ENCODE results near the gene LRMDA.

Gene LRMDA

DNA sequence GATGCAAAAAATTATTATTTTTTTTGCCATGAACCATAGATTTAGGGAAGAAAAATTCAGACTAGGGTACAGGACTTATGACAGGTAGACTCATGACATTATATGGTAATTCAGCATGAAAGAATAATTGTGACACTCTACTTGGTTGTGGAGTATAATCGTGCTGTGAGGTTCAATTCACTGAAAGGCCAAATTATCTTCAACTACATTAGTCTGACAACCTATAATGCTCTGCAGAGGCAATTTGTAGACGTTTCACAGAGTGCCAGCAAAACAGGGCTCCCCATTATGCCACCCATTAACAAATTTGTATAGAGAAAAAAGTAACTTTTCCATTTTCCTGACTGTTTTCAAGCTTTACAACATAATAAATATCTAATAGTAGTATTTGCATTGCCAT, 292.6 kb downstream of the LRMDA start:
- Histone ChIP-seq H3K27me3 (ENCODE audit: low read depth, low read length) (no peaks in the 10 kb centered on the region), H3K4me3 (ENCODE audit: low read length) (no peak overlapping the region), H3K9ac (ENCODE audit: low read length) (no peak overlapping the region), H3K79me2 (ENCODE audit: low read length) (no peaks in the 10 kb centered on the region), H3K36me3 (replicated peaks; ENCODE audit: low read depth, low read length) (no peaks in the 10 kb centered on the region), H3K4me1 (ENCODE audit: low read length) (no peaks in the 10 kb centered on the region), H4K20me1 (ENCODE audit: insufficient read depth, low read length) (no peaks in the 10 kb centered on the region), H3K4me2 (ENCODE audit: low read length) (no peak overlapping the region), H3K9me3 (ENCODE audit: insufficient read depth, low read length) (no peaks in the 10 kb centered on the region), H3K27ac (ENCODE audit: low read length) (no peak overlapping the region), H2AFZ (ENCODE audit: low read depth, low read length) (no peak overlapping the region)
- TF ChIP-seq EZH2phosphoT487 (IDR thresholded peaks at IDR 0.05; ENCODE audit: low read depth): no peak

DNA sequence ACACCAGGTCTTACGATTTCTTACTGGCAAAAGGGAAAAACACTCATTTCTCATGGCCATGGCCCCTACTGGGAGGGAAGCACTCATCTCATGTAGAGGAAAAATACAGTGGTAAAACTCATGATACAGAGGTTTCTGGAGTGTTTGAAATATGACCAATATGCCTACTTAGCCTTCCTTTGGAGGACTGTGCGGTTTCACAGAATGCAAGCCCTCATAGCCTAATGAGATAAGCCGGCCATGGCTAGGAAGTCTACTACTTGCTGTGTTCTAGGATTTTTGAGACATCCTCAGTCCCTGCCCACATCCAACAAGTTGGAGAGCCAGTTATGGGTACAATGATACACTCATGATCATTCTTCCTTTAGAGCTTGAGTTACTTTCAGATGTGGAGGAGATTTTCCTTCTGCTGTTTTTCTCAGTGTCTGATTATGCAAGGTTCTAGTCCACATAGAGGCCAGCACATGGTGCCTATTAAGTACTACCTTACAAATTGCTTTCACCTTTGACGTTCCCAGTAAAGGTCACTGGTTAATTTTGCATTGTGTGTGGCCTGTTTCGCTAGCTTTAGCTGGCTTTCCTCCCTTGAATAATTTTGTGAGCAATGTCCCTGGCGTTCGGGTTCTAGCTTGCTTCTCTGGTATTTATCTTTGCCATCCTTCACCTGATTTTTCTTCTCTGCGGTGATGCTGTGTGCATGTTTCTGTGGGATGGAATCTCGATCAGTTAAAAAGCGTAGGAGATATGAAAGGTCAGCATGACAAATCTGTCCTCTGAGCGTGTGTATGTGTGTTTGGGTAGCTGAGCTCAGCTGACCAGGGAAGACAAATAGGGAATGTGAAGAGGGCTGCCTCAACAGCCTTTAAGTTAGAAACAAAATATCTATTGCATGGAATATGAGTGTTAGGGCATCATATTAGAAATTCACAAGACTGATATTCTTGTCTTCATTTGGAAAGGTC, 295.4 kb downstream of the LRMDA start:
- Histone ChIP-seq H3K36me3 (replicated peaks; ENCODE audit: low read depth, low read length) (no peaks in the 10 kb centered on the region), H2AFZ (ENCODE audit: low read depth, low read length) (no peak overlapping the region), H3K4me1 (ENCODE audit: low read length) (no peaks in the 10 kb centered on the region), H3K79me2 (ENCODE audit: low read length) (no peaks in the 10 kb centered on the region), H3K4me2 (ENCODE audit: low read length) (no peak overlapping the region), H3K27ac (ENCODE audit: low read length) (no peak overlapping the region), H3K9me3 (ENCODE audit: insufficient read depth, low read length) (no peaks in the 10 kb centered on the region), H3K9ac (ENCODE audit: low read length) (no peak overlapping the region), H3K4me3 (ENCODE audit: low read length) (no peak overlapping the region), H4K20me1 (ENCODE audit: insufficient read depth, low read length) (no peaks in the 10 kb centered on the region), H3K27me3 (ENCODE audit: low read depth, low read length) (no peaks in the 10 kb centered on the region)
- TF ChIP-seq EZH2phosphoT487 (IDR thresholded peaks at IDR 0.05; ENCODE audit: low read depth): no peak
- TF ChIP-seq, protein P1, sequence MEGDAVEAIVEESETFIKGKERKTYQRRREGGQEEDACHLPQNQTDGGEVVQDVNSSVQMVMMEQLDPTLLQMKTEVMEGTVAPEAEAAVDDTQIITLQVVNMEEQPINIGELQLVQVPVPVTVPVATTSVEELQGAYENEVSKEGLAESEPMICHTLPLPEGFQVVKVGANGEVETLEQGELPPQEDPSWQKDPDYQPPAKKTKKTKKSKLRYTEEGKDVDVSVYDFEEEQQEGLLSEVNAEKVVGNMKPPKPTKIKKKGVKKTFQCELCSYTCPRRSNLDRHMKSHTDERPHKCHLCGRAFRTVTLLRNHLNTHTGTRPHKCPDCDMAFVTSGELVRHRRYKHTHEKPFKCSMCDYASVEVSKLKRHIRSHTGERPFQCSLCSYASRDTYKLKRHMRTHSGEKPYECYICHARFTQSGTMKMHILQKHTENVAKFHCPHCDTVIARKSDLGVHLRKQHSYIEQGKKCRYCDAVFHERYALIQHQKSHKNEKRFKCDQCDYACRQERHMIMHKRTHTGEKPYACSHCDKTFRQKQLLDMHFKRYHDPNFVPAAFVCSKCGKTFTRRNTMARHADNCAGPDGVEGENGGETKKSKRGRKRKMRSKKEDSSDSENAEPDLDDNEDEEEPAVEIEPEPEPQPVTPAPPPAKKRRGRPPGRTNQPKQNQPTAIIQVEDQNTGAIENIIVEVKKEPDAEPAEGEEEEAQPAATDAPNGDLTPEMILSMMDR (IDR thresholded peaks at IDR 0.05; ENCODE audit: low read depth, low read length): no peak

DNA sequence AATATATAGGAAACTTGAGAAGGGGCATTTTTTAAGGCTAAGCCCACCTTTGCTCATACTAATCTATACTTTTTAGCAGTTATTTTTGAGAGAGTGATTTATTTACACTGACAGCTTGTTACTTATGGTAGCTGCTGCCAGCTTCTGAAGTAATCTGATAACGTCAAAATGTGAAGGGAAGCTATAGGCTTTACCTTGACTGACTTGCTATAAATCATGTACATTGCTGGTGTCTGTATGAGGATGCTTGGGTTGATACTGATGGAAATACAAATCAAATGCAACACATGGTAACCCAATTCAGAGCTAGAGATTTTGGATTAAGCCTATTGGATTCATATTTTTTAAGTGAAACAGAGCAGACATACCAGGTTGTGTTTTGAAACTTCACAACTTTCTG, 299.4 kb downstream of the LRMDA start:
- TF ChIP-seq, protein P1 (IDR thresholded peaks at IDR 0.05; ENCODE audit: low read depth, low read length): no peak
- no peak for TF ChIP-seq EZH2phosphoT487 (IDR thresholded peaks at IDR 0.05; ENCODE audit: low read depth)
- no peak overlapping the region for H3K4me3 ChIP-seq (ENCODE audit: low read length)
- H3K27ac ChIP-seq (ENCODE audit: low read length): no peak overlapping the region
- H3K27me3 ChIP-seq (ENCODE audit: low read depth, low read length): no peaks in the 10 kb centered on the region
- no peak overlapping the region for H3K9ac ChIP-seq (ENCODE audit: low read length)
- no peaks in the 10 kb centered on the region for H4K20me1 ChIP-seq (ENCODE audit: insufficient read depth, low read length)
- no peaks in the 10 kb centered on the region for H3K79me2 ChIP-seq (ENCODE audit: low read length)
- no peaks in the 10 kb centered on the region for H3K36me3 ChIP-seq (replicated peaks; ENCODE audit: low read depth, low read length)
- no peak overlapping the region for H3K4me2 ChIP-seq (ENCODE audit: low read length)
- H2AFZ ChIP-seq (ENCODE audit: low read depth, low read length): no peak overlapping the region
- H3K9me3 ChIP-seq (ENCODE audit: insufficient read depth, low read length): no peaks in the 10 kb centered on the region
- H3K4me1 ChIP-seq (ENCODE audit: low read length): no peaks in the 10 kb centered on the region

DNA sequence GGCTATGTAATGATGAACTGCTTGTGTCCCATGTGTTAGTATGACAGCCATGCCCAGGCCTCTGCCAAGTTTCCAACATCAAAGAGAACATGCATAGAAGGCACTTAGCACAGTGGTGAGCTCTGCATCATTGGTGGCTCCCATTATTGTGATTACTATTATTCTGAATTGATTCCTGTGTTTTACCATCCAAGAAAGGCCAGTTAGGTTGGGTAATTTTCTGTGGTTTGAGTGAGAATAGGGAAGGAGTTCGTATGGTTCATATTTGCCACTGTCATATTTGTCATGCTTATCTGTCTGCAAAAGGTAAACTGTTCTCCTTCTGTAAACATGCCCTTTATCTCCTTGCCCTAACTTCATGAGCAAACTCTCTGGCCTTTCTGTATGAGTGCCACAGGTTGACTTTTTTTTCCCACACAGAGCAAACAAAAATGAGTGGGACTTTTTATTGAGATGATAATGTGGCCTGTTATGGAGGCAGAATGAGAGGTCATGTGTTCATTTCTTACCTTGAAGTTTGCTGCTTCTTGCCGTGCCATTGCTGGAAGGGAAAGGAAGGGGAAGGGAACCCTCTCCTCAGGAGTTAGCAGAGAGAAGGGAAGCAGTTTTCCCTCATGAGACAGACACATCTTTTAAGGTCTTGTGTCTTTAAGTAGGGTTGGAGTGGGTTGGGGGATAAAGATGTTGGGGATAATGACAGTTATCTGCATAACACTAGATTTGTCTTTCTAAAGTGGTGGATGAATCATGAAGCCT, 301.9 kb downstream of the LRMDA start:
- Histone ChIP-seq H3K36me3 (replicated peaks; ENCODE audit: low read depth, low read length) (no peaks in the 10 kb centered on the region), H4K20me1 (ENCODE audit: insufficient read depth, low read length) (no peaks in the 10 kb centered on the region), H3K27ac (ENCODE audit: low read length) (no peak overlapping the region), H3K4me3 (ENCODE audit: low read length) (no peak overlapping the region), H3K9me3 (ENCODE audit: insufficient read depth, low read length) (no peaks in the 10 kb centered on the region), H3K4me1 (ENCODE audit: low read length) (no peaks in the 10 kb centered on the region), H3K4me2 (ENCODE audit: low read length) (no peak overlapping the region), H3K27me3 (ENCODE audit: low read depth, low read length) (no peaks in the 10 kb centered on the region), H3K9ac (ENCODE audit: low read length) (no peak overlapping the region), H3K79me2 (ENCODE audit: low read length) (no peaks in the 10 kb centered on the region), H2AFZ (ENCODE audit: low read depth, low read length) (no peak overlapping the region)
- TF ChIP-seq, protein P1 (IDR thresholded peaks at IDR 0.05; ENCODE audit: low read depth, low read length): no peak
- TF ChIP-seq EZH2phosphoT487 (IDR thresholded peaks at IDR 0.05; ENCODE audit: low read depth): no peak

Measured in OCI-LY3 (cell line).